DOHH2 (cell line): ENCODE data around the gene ACOX3.

ENCODE experiments used
- CTCF ChIP-seq: fragments of 200-600 bp; sonication (generic); IDR thresholded peaks from one replicate; pipeline ENCODE4 v1.5.1; 2014; ENCODE audit warnings: antibody characterized with exemption, mild to moderate bottlenecking, low read depth, low read length; ENCODE audit not compliant: poor library complexity, severe bottlenecking
- EZH2phosphoT487 ChIP-seq: fragments of 200-600 bp; sonication (generic); IDR thresholded peaks from 2 replicates; pipeline ENCODE4 v1.6.1; 2017; ENCODE audit warnings: borderline replicate concordance, mild to moderate bottlenecking, antibody characterized with exemption, low read length, moderate library complexity, mixed read lengths

DNA sequence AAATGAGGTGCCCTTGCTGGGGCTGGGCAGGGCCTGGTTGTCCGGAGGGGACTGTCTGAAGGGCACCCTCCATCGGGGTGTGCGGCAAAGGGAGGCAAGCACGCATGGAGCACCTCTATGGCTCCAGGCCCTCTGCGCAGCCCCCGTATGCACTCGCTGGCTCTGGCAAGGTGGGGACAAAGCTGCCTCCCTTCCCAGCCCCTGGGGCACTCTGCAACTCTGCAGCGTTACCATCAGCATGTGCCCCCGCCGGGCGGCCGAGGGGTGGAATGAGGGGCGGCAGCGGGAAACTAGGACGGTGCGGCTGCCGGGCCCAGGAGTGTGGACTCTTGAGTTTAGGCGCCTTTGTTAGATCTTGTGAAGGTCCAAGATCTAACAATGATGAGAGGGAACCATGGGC is 26.5 kb upstream of the ACOX3 start:
- TF ChIP-seq CTCF (no peak), EZH2phosphoT487 (no peak)
